HCT116 (cell line): ENCODE data around the gene DAPK1. TPM values are rescaled to one million over a fixed set of nuclear protein-coding genes. Genes with fewer than 3 reads are reported as not detected.

ENCODE experiments used
- ATAC-seq: fragments of 200-7000 bp; cut with Tn5 transposase; 2 replicates; pipeline ENCODE4 v1.9.1; 2020; ENCODE audit warnings: mild to moderate bottlenecking, moderate library complexity
- BruUV-seq: library from RNA; stranded (reverse); fragments of 400-500 nt; replicated peaks from 2 replicates; lab custom pipeline; 2021; lab: Mats Ljungman, UMichigan
- CTCF ChIA-PET: fragments of 300-600 bp; sonication (Branson Sonifier 250); formaldehyde crosslinking; loops from one replicate; lab custom pipeline; 2021; ENCODE audit warnings: antibody characterized with exemption; lab: Charles Lee
- POLR2A ChIA-PET: fragments of 300-600, 350-600 bp; sonication (Branson Sonifier 250); formaldehyde crosslinking; loops from one replicate; lab custom pipeline; 2021; ENCODE audit warnings: antibody characterized with exemption; lab: Charles Lee
- RAD21 ChIA-PET, 2 experiments: fragments of 300-600 bp; sonication (Branson Sonifier 250); formaldehyde crosslinking; loops; one replicate each; lab custom pipeline; 2023; ENCODE audit warnings: low total read pairs in 2 of 2; ENCODE audit not compliant: uncharacterized antibody in 2 of 2, unreplicated experiment in 2 of 2, low non-redundant PET in 1 of 2; lab: Charles Lee
- DNase-seq: peaks from one replicate; pipeline ENCODE4 v3.0.0-alpha.2; 2010; ENCODE audit warnings: low read depth, low spot score
- H2AFZ ChIP-seq: fragments of 200-600 bp; shearing (Covaris generic), sonication (generic); 2 replicates; pipeline ENCODE4 v1.6.1; 2017; ENCODE audit warnings: low read depth, mixed run types, mixed read lengths, antibody characterized with exemption, low read length; ENCODE audit not compliant: poor library complexity, severe bottlenecking
- H3K27ac ChIP-seq: 2 replicates; pipeline ENCODE4 v1.5.1; 2012; ENCODE audit warnings: low read depth, low read length
- H3K27me3 ChIP-seq: fragments of 200-600 bp; sonication (generic); 2 replicates; pipeline ENCODE4 v1.6.1; 2016; ENCODE audit warnings: mixed run types, low read length, mixed read lengths; ENCODE audit not compliant: insufficient read depth
- H3K36me3 ChIP-seq, 2 experiments: fragments of 200-500 bp in 1 of 2; fragments of 200-600 bp in 1 of 2; sonication (Bioruptor generic) in 1 of 2; sonication (generic) in 1 of 2; 2 replicates each; pipeline versions ENCODE4 v1.5.1 to v1.6.1; 2014 to 2016; ENCODE audit warnings: low read length in 2 of 2, inconsistent platforms in 1 of 2, mixed read lengths in 1 of 2, mixed run types in 1 of 2; ENCODE audit not compliant: insufficient read depth in 2 of 2, control insufficient read depth in 1 of 2
- H3K4me1 ChIP-seq, 2 experiments: fragments of 200-600 bp in 1 of 2; sonication (generic) in 1 of 2; 2 replicates each; pipeline versions ENCODE4 v1.5.1 to v1.6.1; 2012 to 2017; ENCODE audit warnings: low read length in 2 of 2, inconsistent platforms in 1 of 2, mild to moderate bottlenecking in 1 of 2, mixed read lengths in 1 of 2, mixed run types in 1 of 2, moderate library complexity in 1 of 2; ENCODE audit not compliant: insufficient read depth in 2 of 2, control insufficient read depth in 1 of 2
- H3K4me2 ChIP-seq: fragments of 200-600 bp; sonication (generic); 2 replicates; pipeline ENCODE4 v1.6.1; 2017; ENCODE audit warnings: mixed run types, low read length, mixed read lengths
- H3K4me3 ChIP-seq, 2 experiments: fragments of 200-600 bp in 1 of 2; sonication (generic) in 1 of 2; replicated peaks in 1 of 2; 2 replicates each; pipeline ENCODE4 v1.5.1; 2011 to 2016; ENCODE audit warnings: low read length in 2 of 2, control low read depth in 1 of 2, low read depth in 1 of 2, mild to moderate bottlenecking in 1 of 2, mixed read lengths in 1 of 2, mixed run types in 1 of 2
- H3K79me2 ChIP-seq: fragments of 200-600 bp; sonication (generic); 2 replicates; pipeline ENCODE4 v1.6.1; 2017; ENCODE audit warnings: mild to moderate bottlenecking, mixed run types, low read length, moderate library complexity, mixed read lengths; ENCODE audit not compliant: insufficient read depth
- H3K9ac ChIP-seq: fragments of 200-600 bp; sonication (generic); 2 replicates; pipeline ENCODE4 v1.6.1; 2016; ENCODE audit warnings: low read length, mixed read lengths
- H3K9me2 ChIP-seq: fragments of 200-600 bp; sonication (generic), shearing (Covaris generic); 2 replicates; pipeline ENCODE4 v1.6.1; 2017; ENCODE audit warnings: mixed run types, mild to moderate bottlenecking, moderate library complexity; ENCODE audit not compliant: insufficient read depth
- H3K9me3 ChIP-seq, 2 experiments: fragments of 200-500 bp in 1 of 2; fragments of 200-600 bp in 1 of 2; sonication (Bioruptor generic) in 1 of 2; sonication (generic) in 1 of 2; 2 replicates each; pipeline ENCODE4 v1.6.1; 2014 to 2017; ENCODE audit warnings: low read length in 2 of 2, mixed read lengths in 2 of 2, inconsistent platforms in 1 of 2, low read depth in 1 of 2, mild to moderate bottlenecking in 1 of 2, mixed run types in 1 of 2, moderate library complexity in 1 of 2; ENCODE audit not compliant: control insufficient read depth in 1 of 2, insufficient read depth in 1 of 2
- H4K20me1 ChIP-seq: fragments of 200-600 bp; sonication (generic), shearing (Covaris generic); 2 replicates; pipeline ENCODE4 v1.6.1; 2017; ENCODE audit warnings: mixed run types, mild to moderate bottlenecking, moderate library complexity; ENCODE audit not compliant: insufficient read depth
- ATF3 ChIP-seq: IDR thresholded peaks from 2 replicates; pipeline ENCODE4 v1.6.1; 2012
- CBX3 ChIP-seq: IDR thresholded peaks from 2 replicates; pipeline ENCODE4 v1.6.1; 2012; ENCODE audit warnings: low read depth
- CEBPB ChIP-seq: IDR thresholded peaks from 2 replicates; pipeline ENCODE4 v1.6.1; 2012; ENCODE audit warnings: low read depth
- CTCF ChIP-seq, 3 experiments: fragments of 200-600 bp in 1 of 3; sonication (generic) in 1 of 3; IDR thresholded peaks in 2 of 3; conservative IDR thresholded peaks in 1 of 3; 2 replicates each; pipeline ENCODE4 v1.5.1; 2012 to 2017; ENCODE audit warnings: low read depth in 2 of 3, low read length in 2 of 3, antibody characterized with exemption in 1 of 3, borderline replicate concordance in 1 of 3, control low read depth in 1 of 3, mild to moderate bottlenecking in 1 of 3, mixed read lengths in 1 of 3, mixed run types in 1 of 3, moderate library complexity in 1 of 3; ENCODE audit not compliant: insufficient read depth in 1 of 3
- EGR1 ChIP-seq: IDR thresholded peaks from 2 replicates; pipeline ENCODE4 v1.6.1; 2012; ENCODE audit warnings: low read depth
- ELF1 ChIP-seq: IDR thresholded peaks from 2 replicates; pipeline ENCODE4 v1.6.1; 2012; ENCODE audit warnings: low read depth, borderline replicate concordance
- EZH2 ChIP-seq: fragments of 200-600 bp; sonication (generic); IDR thresholded peaks from 2 replicates; pipeline ENCODE4 v1.6.1; 2017; ENCODE audit warnings: antibody characterized with exemption, mixed run types
- EZH2phosphoT487 ChIP-seq: fragments of 200-600 bp; IDR thresholded peaks from 2 replicates; pipeline ENCODE4 v1.6.1; 2018; ENCODE audit warnings: antibody characterized with exemption, borderline replicate concordance
- JUND ChIP-seq: IDR thresholded peaks from 2 replicates; pipeline ENCODE4 v1.6.1; 2012
- POLR2AphosphoS5 ChIP-seq: IDR thresholded peaks from 2 replicates; pipeline ENCODE4 v1.6.1; 2011; ENCODE audit warnings: mild to moderate bottlenecking, low read depth, low read length, moderate library complexity
- RAD21 ChIP-seq: IDR thresholded peaks from 2 replicates; pipeline ENCODE4 v1.6.1; 2012; ENCODE audit warnings: low read depth, mild to moderate bottlenecking
- SP1 ChIP-seq: IDR thresholded peaks from 2 replicates; pipeline ENCODE4 v1.6.1; 2012; ENCODE audit warnings: low read depth
- SRF ChIP-seq: IDR thresholded peaks from 2 replicates; pipeline ENCODE4 v1.6.1; 2012; ENCODE audit warnings: low read depth
- TCF7L2 ChIP-seq: IDR thresholded peaks from 2 replicates; pipeline ENCODE4 v1.7.0; 2011; ENCODE audit warnings: borderline replicate concordance, inconsistent platforms; ENCODE audit not compliant: insufficient read depth, insufficient read length; ENCODE audit errors: extremely low read depth
- YY1 ChIP-seq: IDR thresholded peaks from 2 replicates; pipeline ENCODE4 v1.6.1; 2011; ENCODE audit warnings: low read length, low read depth, moderate library complexity, mild to moderate bottlenecking; ENCODE audit not compliant: insufficient replicate concordance; ENCODE audit errors: extremely low read depth
- ZFX ChIP-seq: fragments of 450-650 bp; IDR thresholded peaks from 2 replicates; pipeline ENCODE4 v1.6.1; 2017
- ZNF274 ChIP-seq: fragments of 200-500 bp; sonication (Bioruptor generic); IDR thresholded peaks from 2 replicates; pipeline ENCODE4 v1.6.1; 2014; ENCODE audit warnings: mild to moderate bottlenecking, low read depth, low read length, inconsistent platforms
- intact Hi-C: fragments of 100-400 bp; cut with micrococcal nuclease; formaldehyde crosslinking; loops from 2 replicates; pipeline ENCODE4 v1.10.0; 2022
- total RNA-seq: library from RNA; stranded (reverse); gene quantifications from one replicate; pipeline ENCODE4 v1.2.1, GENCODE V29; 2021; ENCODE audit not compliant: unreplicated experiment

The DAPK1 gene
- total RNA-seq, 1 experiment from 2014 or later = 5.6 TPM

GRCh38 chr9:87451149-87451548 lies 46.5 kb upstream of the DAPK1 start:
- Histone ChIP-seq H3K4me3 (no peak overlapping the region), H3K9me2 (no peaks in the 10 kb centered on the region), H3K79me2 (no peaks in the 10 kb centered on the region), H3K9me3 (no peaks in the 10 kb centered on the region), H3K27ac (no peak overlapping the region), H3K36me3 (no peaks in the 10 kb centered on the region), H3K4me2 (no peak overlapping the region), H3K9ac (no peak overlapping the region), H4K20me1 (no peaks in the 10 kb centered on the region), H2AFZ (no peak overlapping the region), H3K4me1 (no peaks in the 10 kb centered on the region), H3K27me3 (no peaks in the 10 kb centered on the region)
- intact Hi-C loops = no loop called here
- ChIA-PET CTCF (no interaction called here), RAD21 (interaction anchor here in 1 of 2 experiments (0.6 kb wide), 1 partner anchor 14 kb away, joined by 3 read pairs; no protein-coding TSS in a partner anchor), POLR2A (no interaction called here)
- DNase-seq = no peak
- BruUV-seq = no TSS peak
- TF ChIP-seq EZH2phosphoT487 (no peak), EZH2 (no peak), EGR1 (no peak), SRF (no peak), CEBPB (no peak)
- ATAC-seq = no peak

GRCh38 chr9:87455407-87455806 lies 42.3 kb upstream of the DAPK1 start:
- Histone ChIP-seq H3K27ac (no peak overlapping the region), H3K4me3 (no peak overlapping the region), H3K79me2 (no peaks in the 10 kb centered on the region), H3K9ac (no peak overlapping the region), H3K4me1 (no peaks in the 10 kb centered on the region), H3K9me2 (no peaks in the 10 kb centered on the region), H4K20me1 (no peaks in the 10 kb centered on the region), H3K4me2 (no peak overlapping the region), H3K36me3 (no peaks in the 10 kb centered on the region), H3K27me3 (no peaks in the 10 kb centered on the region), H2AFZ (no peak overlapping the region), H3K9me3 (no peaks in the 10 kb centered on the region)
- ChIA-PET RAD21 (no interaction called here), CTCF (no interaction called here), POLR2A (no interaction called here)
- DNase-seq (no peak), ATAC-seq (no peak)
- no TSS peak for BruUV-seq
- intact Hi-C loops = no loop called here
- TF ChIP-seq EZH2phosphoT487 (no peak), SRF (no peak), CBX3 (no peak), ZNF274 (no peak), RAD21 (no peak), ELF1 (no peak), ZFX (no peak), EGR1 (no peak), SP1 (no peak), YY1 (no peak), CTCF (IDR thresholded peaks at IDR 0.05 in 2 of 3, conservative IDR thresholded peaks at IDR 0.05 in 1 of 3; ENCODE audit: borderline replicate concordance in 1 of 3, insufficient read depth in 1 of 3, low read depth in 2 of 3, low read length in 2 of 3) (no peak), POLR2AphosphoS5 (no peak), TCF7L2 (no peak), ATF3 (no peak), JUND (no peak), EZH2 (no peak)
